Kidney (tissue), 14 donors: Measurements from ENCODE around the gene LYSMD4. TPM values are rescaled to one million over a fixed set of nuclear protein-coding genes. Genes with fewer than 3 reads are reported as not detected.

Source experiments
- DNase-seq, 5 donors: peaks; one replicate each; pipeline ENCODE4 v3.0.0-alpha.2; 2013 to 2020
- FAIRE-seq: peaks from 2 replicates; lab custom pipeline; 2012; peaks lifted over from hg19 to GRCh38; lab: Jason Lieb, UNC
- H3K27ac ChIP-seq, 2 donors: one replicate each; pipeline ENCODE4 v1.7.0; 2013; ENCODE audit warnings: low read depth in 2 of 2, low read length in 2 of 2, inconsistent platforms in 1 of 2
- H3K27me3 ChIP-seq: one replicate; pipeline ENCODE4 v1.7.1; 2013; ENCODE audit warnings: low read length, inconsistent platforms; ENCODE audit not compliant: control insufficient read depth, insufficient read depth
- H3K36me3 ChIP-seq, 3 donors: one replicate each; pipeline versions ENCODE4 v1.7.0 to v1.7.1; 2013; ENCODE audit warnings: low read length in 3 of 3, control low read depth in 1 of 3, inconsistent platforms in 1 of 3; ENCODE audit not compliant: insufficient read depth in 3 of 3, control insufficient read depth in 2 of 3
- H3K4me1 ChIP-seq, 3 donors: one replicate each; pipeline versions ENCODE4 v1.7.0 to v1.7.1; 2013; ENCODE audit warnings: low read length in 3 of 3, inconsistent platforms in 1 of 3, low read depth in 1 of 3; ENCODE audit not compliant: control insufficient read depth in 2 of 3, insufficient read depth in 2 of 3
- H3K4me3 ChIP-seq, 3 donors: one replicate each; pipeline versions ENCODE4 v1.7.0 to v1.8.1; 2013; ENCODE audit warnings: low read length in 3 of 3, control low read depth in 1 of 3, inconsistent platforms in 1 of 3
- H3K9ac ChIP-seq, 3 donors: one replicate each; pipeline versions ENCODE4 v1.7.0 to v1.7.1; 2013; ENCODE audit warnings: low read length in 3 of 3, control low read depth in 1 of 3, inconsistent platforms in 1 of 3
- H3K9me3 ChIP-seq, 3 donors: one replicate each; pipeline versions ENCODE4 v1.7.0 to v1.7.1; 2013; ENCODE audit warnings: low read length in 3 of 3, control low read depth in 1 of 3, inconsistent platforms in 1 of 3; ENCODE audit not compliant: control insufficient read depth in 2 of 3, insufficient read depth in 1 of 3
- CTCF ChIP-seq: IDR thresholded peaks from 3 replicates; pipeline ENCODE4 v1.5.1; 2012; ENCODE audit warnings: mild to moderate bottlenecking, moderate library complexity, borderline replicate concordance; ENCODE audit not compliant: insufficient read depth; ENCODE audit errors: extremely low read depth
- intact Hi-C: fragments of 100-400 bp; cut with DNase I; formaldehyde crosslinking; loops from one replicate; pipeline ENCODE4 v1.11.1; 2022
- polyA plus RNA-seq: library from polyadenylated mRNA; stranded (reverse); fragments of 350-450 nt; fragmentation: Illumina TruSeq; extraction: RNeasy Lipid Tissue Mini Kit (QIAGEN cat#74804); gene quantifications from one replicate; pipeline ENCODE4 v1.2.3, GENCODE V29; 2014; ENCODE audit warnings: low read depth, low replicate concordance; ENCODE audit not compliant: insufficient read depth
- total RNA-seq: library from RNA; stranded (reverse); fragmentation: NEBNext Ultra II Directional; extraction: Animal tissue kit (Norgen Biotek cat#: 25700); gene quantifications from one replicate; pipeline ENCODE4 v1.2.1, GENCODE V29; 2021
- donor health status: control.
- donor health status: control.
- donor health status: control.
- donor health status: control.
- donor health status: control.
- donor health status: DM: yes; HTN: yes; CAD: no.
- donor health status: Normal renal cell carcinoma (clear cell type).

Gene LYSMD4
- total and polyA plus RNA-seq, 2 donors from 2014 or later, result 4.9 to 8.6 TPM

GRCh38 chr15:99731336-99732123 is 1.7 kb downstream of the LYSMD4 start:
- H3K27ac ChIP-seq, result no peak overlapping the region

DNA sequence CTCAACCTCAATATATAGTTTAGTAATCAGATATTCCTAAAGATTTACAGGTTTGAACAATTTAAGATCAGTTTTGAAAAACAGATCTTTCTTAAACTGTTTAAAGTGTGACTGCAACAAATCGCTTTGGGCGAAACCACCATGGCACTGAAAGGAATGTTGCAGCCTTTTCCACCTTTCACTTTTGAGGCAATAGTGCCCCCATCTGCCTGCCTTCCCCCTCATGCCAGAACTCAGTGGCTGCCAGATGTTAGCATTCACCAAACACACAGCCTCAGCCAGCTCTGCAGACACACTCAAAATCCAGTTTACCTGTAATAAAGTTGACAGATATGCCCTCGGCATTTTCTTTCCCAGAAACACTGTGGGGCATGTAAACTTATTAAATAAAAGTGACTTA is 3.3 kb downstream of the LYSMD4 start:
- no peak overlapping the region for H3K27ac ChIP-seq
- H3K9ac ChIP-seq, result no peak overlapping the region
- H3K4me1 ChIP-seq, result peaks cover 0 to 2% (median 0%) of the 10 kb centered on the region in 3 donors

More at GRCh38 chr15:99731336-99732123, 1.7 kb downstream of the LYSMD4 start:
- peaks cover 0 to 9% (median 2%) of the 10 kb centered on the region in 3 donors for H3K36me3 ChIP-seq
- no peak for TF ChIP-seq CTCF
- H3K27me3 ChIP-seq, result no peaks in the 10 kb centered on the region
- no peaks in the 10 kb centered on the region for H3K9me3 ChIP-seq
- no peak for FAIRE-seq
- peak overlapping the region in 2 of 3 donors; percentile 62 to 64 for H3K4me3 ChIP-seq
- H3K9ac ChIP-seq, result peak overlapping the region in 1 of 3 donors; percentile 28
- peak in 4 of 5 donors; percentile 28 to 62 (median 58) for DNase-seq
- H3K4me1 ChIP-seq, result peaks cover 0 to 2% (median 0%) of the 10 kb centered on the region in 3 donors
- intact Hi-C loops, result no loop called here

GRCh38 chr15:99729327-99729726 is 3.9 kb downstream of the LYSMD4 start:
- H3K27ac ChIP-seq, result no peak overlapping the region
- TF ChIP-seq CTCF, result no peak
- no peak overlapping the region for H3K9ac ChIP-seq
- FAIRE-seq, result no peak
- no peak overlapping the region for H3K4me3 ChIP-seq
- H3K9me3 ChIP-seq, result no peaks in the 10 kb centered on the region
- H3K4me1 ChIP-seq, result peaks cover 0 to 2% (median 0%) of the 10 kb centered on the region in 3 donors
- no peak for DNase-seq
- H3K27me3 ChIP-seq, result no peaks in the 10 kb centered on the region
- peaks cover 0 to 9% (median 2%) of the 10 kb centered on the region in 3 donors for H3K36me3 ChIP-seq
- intact Hi-C loops, result no loop called here

More for the DNA sequence above, 3.3 kb downstream of the LYSMD4 start:
- peak; percentile 37 for TF ChIP-seq CTCF
- H3K36me3 ChIP-seq, result peaks cover 0 to 9% (median 2%) of the 10 kb centered on the region in 3 donors
- no peaks in the 10 kb centered on the region for H3K27me3 ChIP-seq
- H3K4me3 ChIP-seq, result peak overlapping the region in 1 of 3 donors; percentile 14
- FAIRE-seq (no peak), DNase-seq (peak in 3 of 5 donors; percentile 53 to 79 (median 60))
- intact Hi-C loops, result no loop called here
- H3K9me3 ChIP-seq, result no peaks in the 10 kb centered on the region
